Right lobe of liver (tissue), 6 donors: ENCODE measurements around the gene TSPAN14. TPM values are rescaled to one million over a fixed set of nuclear protein-coding genes. Genes with fewer than 3 reads are reported as not detected.

Source experiments
- ATAC-seq, 4 donors: fragments of 200-7000 bp; cut with Tn5 transposase; one replicate each; pipeline ENCODE4 v1.9.1; 2020; ENCODE audit warnings: mild to moderate bottlenecking in 4 of 4, moderate library complexity in 4 of 4
- DNase-seq, 3 donors: peaks; one replicate each; pipeline ENCODE4 v3.0.0-alpha.2; 2020
- H3K27ac ChIP-seq, 3 donors: fragments of 200-600 bp; one replicate each; pipeline ENCODE4 v1.8.0; 2022
- H3K27me3 ChIP-seq, 2 donors: fragments of 200-600 bp; one replicate each; pipeline ENCODE4 v1.8.0; 2022
- H3K36me3 ChIP-seq, 4 donors: fragments of 200-600 bp; sonication (generic) in 1 of 4; one replicate each; pipeline versions ENCODE4 v1.5.1 to v1.8.0; 2017 to 2022; ENCODE audit warnings: control low read depth in 1 of 4
- H3K4me1 ChIP-seq, 4 donors: fragments of 200-600 bp; sonication (generic) in 1 of 4; one replicate each; pipeline versions ENCODE4 v1.5.1 to v1.8.0; 2017 to 2022; ENCODE audit warnings: control low read depth in 1 of 4
- H3K4me3 ChIP-seq, 3 donors: fragments of 200-600 bp; one replicate each; pipeline ENCODE4 v1.8.0; 2022
- H3K9me3 ChIP-seq, 4 donors: fragments of 200-600 bp; sonication (generic) in 1 of 4; one replicate each; pipeline versions ENCODE4 v1.5.1 to v1.8.0; 2017 to 2022; ENCODE audit warnings: control low read depth in 1 of 4
- CTCF ChIP-seq, 4 donors: fragments of 200-600 bp in 3 of 4; fragments of 450-650 bp in 1 of 4; IDR thresholded peaks; one replicate each; pipeline versions ENCODE4 v1.5.1 to v1.8.0; 2016 to 2022; ENCODE audit warnings: antibody characterized with exemption in 4 of 4, mild to moderate bottlenecking in 2 of 4
- POLR2A ChIP-seq: fragments of 450-650 bp; IDR thresholded peaks from one replicate; pipeline ENCODE4 v1.6.1; 2017; ENCODE audit warnings: antibody characterized with exemption, mild to moderate bottlenecking
- WGBS: methylation state at CpG from one replicate; pipeline ENCODE4 v1.1.6; 2018; ENCODE audit warnings: low coverage, low lambda C conversion rate; ENCODE audit not compliant: insufficient coverage; ENCODE audit errors: missing lambda C conversion rate; 5-methylcytosine and 5-hydroxymethylcytosine counted together
- intact Hi-C, 2 donors: fragments of 100-400 bp; cut with DNase I; formaldehyde crosslinking; loops; one replicate each; pipeline versions ENCODE4 v1.11.2 to v1.14.1; 2022
- total RNA-seq, 6 experiments: library from RNA; depleted of rRNA in 2 of 6; stranded (reverse); fragments of >200 nt in 2 of 6; fragmentation: NEBNext Ultra II Directional in 3 of 6; extraction: Animal tissue kit (Norgen Biotek cat#: 25700) in 3 of 6; gene quantifications; one replicate each; pipeline versions ENCODE4 v1.1.0 to v1.2.4, GENCODE V29; 2016 to 2023
- donor health status: DM: no; HTN: yes; CAD: no.
- donor health status: DM: no; HTN: no; CAD: no.
- donor health status: DM: no; HTN: no; CAD: no.
- donor health status: DM: no; HTN: yes; CAD: no.
- donor health status: DM: no; HTN: yes; CAD: no.

The TSPAN14 gene
- total RNA-seq, 6 experiments from 2014 or later: 22.1 to 39.0 (median 28.4) TPM

- Histone ChIP-seq H3K36me3 (peaks cover 0 to 28% (median 0%) of the 10 kb centered on the region in 4 donors), H3K9me3 (no peaks in the 10 kb centered on the region), H3K27ac (peak overlapping the region in 2 of 3 donors; percentile 5 to 59), H3K4me3 (no peak overlapping the region), H3K27me3 (no peaks in the 10 kb centered on the region), H3K4me1 (peaks cover 0 to 44% (median 9%) of the 10 kb centered on the region in 4 donors)
- no peak for DNase-seq
- 80% methylated on average over 4 of the region's 6 CpGs for WGBS
- intact Hi-C loops: loop anchor here (5.0 to 10.0 kb wide), 2 partner anchors 59 to 121 kb away; no protein-coding TSS in a partner anchor
- TF ChIP-seq POLR2A (no peak), CTCF (IDR thresholded peaks at IDR 0.05) (no peak)
- no peak for ATAC-seq
Measured at GRCh38 chr10:80506189-80506575, 52.1 kb downstream of the TSPAN14 start.

- no peak for TF ChIP-seq POLR2A
- no peak for TF ChIP-seq CTCF (IDR thresholded peaks at IDR 0.05)
- 77% methylated on average over 5 of the region's 13 CpGs for WGBS
- Histone ChIP-seq H3K4me3 (no peak overlapping the region), H3K27ac (peak overlapping the region in 1 of 3 donors; percentile 13), H3K4me1 (peaks cover 0 to 36% (median 9%) of the 10 kb centered on the region in 4 donors), H3K27me3 (no peaks in the 10 kb centered on the region), H3K36me3 (peaks cover 0 to 32% (median 2%) of the 10 kb centered on the region in 4 donors), H3K9me3 (no peaks in the 10 kb centered on the region)
- intact Hi-C loops: loop anchor here (5.0 to 10.0 kb wide), 2 partner anchors 60 to 122 kb away; no protein-coding TSS in a partner anchor
- no peak for ATAC-seq
- DNase-seq: no peak
Measured at GRCh38 chr10:80506836-80507487, 52.9 kb downstream of the TSPAN14 start.

- H3K9me3 ChIP-seq: no peaks in the 10 kb centered on the region
- DNase-seq (no peak), ATAC-seq (no peak)
- H3K27me3 ChIP-seq: no peaks in the 10 kb centered on the region
- intact Hi-C loops: loop anchor here (5.0 to 10.0 kb wide), 2 partner anchors 62 to 124 kb away; no protein-coding TSS in a partner anchor
- TF ChIP-seq POLR2A (no peak), CTCF (IDR thresholded peaks at IDR 0.05) (no peak)
- H3K36me3 ChIP-seq: peaks cover 4 to 53% (median 13%) of the 10 kb centered on the region in 4 donors
- H3K4me1 ChIP-seq: peaks cover 0 to 21% (median 7%) of the 10 kb centered on the region in 4 donors
- WGBS: 96% methylated on average over 5 of the region's 8 CpGs
- H3K4me3 ChIP-seq: no peak overlapping the region
- peak overlapping the region in 1 of 3 donors; percentile 53 for H3K27ac ChIP-seq
Measured at GRCh38 chr10:80509108-80509402, 54.9 kb downstream of the TSPAN14 start.

GRCh38 chr10:80509403-80510161 is 55.5 kb downstream of the TSPAN14 start:
- DNase-seq (no peak), ATAC-seq (peak; percentile 51 to 68 (median 60))
- WGBS: 69% methylated on average over 8 of the region's 18 CpGs
- TF ChIP-seq CTCF (IDR thresholded peaks at IDR 0.05): no peak
- no peak for TF ChIP-seq POLR2A
- intact Hi-C loops: loop anchor here (5.0 to 10.0 kb wide), 2 partner anchors 62 to 125 kb away; no protein-coding TSS in a partner anchor
- no peaks in the 10 kb centered on the region for H3K9me3 ChIP-seq
- peaks cover 4 to 59% (median 16%) of the 10 kb centered on the region in 4 donors for H3K36me3 ChIP-seq
- no peaks in the 10 kb centered on the region for H3K27me3 ChIP-seq
- H3K27ac ChIP-seq: peak overlapping the region in 2 of 3 donors; percentile 37 to 53
- no peak overlapping the region for H3K4me3 ChIP-seq
- H3K4me1 ChIP-seq: peaks cover 0 to 17% (median 5%) of the 10 kb centered on the region in 4 donors
